Femur (tissue), 1 donor: ENCODE measurements around the gene RBM4.

Experiments used
- DNase-seq: peaks from one replicate; pipeline ENCODE4 v3.0.0-alpha.2; 2017

The RBM4 gene

DNA sequence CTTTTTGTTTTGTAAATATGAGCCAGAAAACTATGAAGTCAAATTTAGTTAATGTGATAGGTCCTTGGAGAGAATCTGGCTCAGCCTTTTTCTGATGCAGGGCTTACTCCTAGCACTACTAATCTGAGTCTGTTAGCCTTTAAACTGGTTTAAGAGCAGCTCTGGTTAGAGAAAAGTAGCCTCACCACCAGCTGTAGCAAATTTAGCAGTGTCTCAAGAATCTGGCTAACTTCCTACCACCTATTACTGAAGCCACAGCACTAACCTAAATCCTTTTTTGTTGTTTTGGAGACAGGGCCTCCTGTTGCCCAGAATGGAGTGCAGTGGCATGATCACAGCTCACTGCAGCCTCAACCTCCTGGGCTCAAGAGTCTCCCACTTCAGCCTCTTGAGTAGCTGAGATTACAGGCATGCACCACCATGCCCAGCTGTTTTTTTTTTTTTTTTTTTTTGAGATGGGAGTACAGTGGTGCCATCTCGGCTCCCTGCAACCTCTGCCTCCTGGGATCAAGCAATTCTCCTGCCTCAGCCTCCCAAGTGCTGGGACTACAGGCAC is 25.3 kb downstream of the RBM4 start:
- no peak for DNase-seq

DNA sequence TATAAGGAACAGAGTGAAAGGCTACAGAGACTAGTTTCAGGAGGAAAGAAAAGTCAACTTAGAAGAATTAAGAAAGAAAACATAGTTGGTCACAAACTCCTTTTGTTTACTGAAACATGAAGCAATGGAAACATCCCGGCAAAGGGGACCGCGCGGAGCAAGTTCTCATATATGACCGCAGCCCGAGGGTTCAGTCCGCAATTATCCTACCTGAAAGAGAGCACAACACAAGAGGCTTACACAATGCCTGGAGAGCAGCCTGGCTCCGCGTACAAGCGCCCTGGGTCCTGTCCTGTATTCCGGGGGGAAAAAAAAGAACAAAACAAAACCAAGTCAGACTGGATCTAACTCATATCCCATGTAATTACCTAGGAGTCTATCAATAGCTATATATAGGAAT is 26.9 kb downstream of the RBM4 start:
- no peak for DNase-seq

DNA sequence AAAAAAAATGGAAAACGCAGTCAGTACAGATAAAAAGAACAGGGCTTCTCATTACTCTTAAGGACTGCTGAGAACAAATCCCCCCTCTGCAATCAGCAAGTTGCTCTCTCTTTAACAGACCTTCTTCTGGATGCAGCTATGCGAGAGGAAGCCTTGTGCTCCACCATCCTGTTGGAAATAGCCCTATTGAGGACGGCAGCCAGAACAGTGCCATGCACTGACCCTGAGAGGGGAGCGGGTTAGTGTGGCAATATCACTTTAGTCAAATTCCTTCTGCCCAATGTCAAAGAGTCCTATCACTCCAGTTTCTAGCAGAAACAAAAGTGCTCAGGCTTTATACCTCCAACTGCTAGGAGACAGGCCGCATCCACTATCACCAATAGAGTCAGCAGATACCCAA is 32.3 kb downstream of the RBM4 start:
- DNase-seq: no peak

DNA sequence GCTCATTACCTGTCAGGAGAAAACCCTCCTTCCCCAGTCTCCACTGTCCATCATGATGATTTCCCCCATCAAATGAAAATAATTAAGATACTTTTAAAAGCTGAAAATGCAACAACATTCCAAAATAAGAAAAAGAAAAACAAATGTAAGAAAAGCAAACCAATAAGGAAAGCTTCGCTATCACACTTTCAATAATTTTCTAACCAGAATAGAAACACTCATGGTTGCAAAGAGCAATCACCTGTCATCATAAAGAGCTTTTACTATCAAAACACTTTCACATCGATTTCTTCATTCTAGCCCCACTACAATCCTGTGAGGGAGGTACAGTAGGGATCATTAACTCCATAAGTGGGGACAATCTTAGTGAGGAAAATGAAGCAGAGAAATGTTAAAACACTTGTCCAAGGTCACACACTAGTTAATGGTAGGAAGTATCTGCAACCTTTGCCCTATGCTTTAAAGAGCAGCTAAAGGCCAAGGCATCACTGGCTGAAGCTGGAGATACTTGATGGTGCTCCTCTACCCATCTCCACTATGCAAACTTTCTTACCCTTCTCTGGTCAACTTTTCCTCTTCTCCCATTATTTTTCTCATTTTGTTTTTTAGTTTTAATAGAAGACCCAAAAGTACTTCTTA is 36.6 kb downstream of the RBM4 start:
- no peak for DNase-seq

DNA sequence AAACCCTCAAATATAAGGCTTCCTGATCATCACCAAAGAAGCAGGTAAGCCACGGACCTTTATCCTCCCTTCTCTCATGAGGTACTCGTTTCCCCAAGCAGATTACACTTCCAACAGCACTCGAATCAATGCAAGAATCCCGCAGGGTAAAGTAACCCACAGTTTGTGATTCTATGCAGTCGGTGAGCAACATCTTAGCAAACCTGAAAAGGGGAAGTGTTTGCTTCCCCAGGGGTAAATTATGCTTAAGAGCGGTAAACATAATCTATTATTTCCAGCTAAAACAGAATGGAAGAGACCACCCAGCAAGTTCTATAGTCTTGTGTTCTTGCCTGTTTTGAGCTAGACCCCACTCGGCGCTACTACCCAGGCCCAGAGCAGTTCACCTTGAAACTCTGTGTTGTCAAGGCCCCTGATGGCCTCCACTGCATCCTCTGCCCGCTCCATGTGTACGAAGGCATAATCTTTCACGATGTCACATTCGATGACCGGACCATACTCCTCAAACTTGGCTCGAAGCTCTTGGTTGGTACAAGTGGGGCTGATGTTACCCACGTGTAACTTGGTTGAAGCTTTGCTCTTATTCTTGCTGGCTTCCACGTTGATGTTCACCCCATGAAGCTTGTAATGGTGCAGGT is 37.9 kb downstream of the RBM4 start:
- no peak for DNase-seq

DNA sequence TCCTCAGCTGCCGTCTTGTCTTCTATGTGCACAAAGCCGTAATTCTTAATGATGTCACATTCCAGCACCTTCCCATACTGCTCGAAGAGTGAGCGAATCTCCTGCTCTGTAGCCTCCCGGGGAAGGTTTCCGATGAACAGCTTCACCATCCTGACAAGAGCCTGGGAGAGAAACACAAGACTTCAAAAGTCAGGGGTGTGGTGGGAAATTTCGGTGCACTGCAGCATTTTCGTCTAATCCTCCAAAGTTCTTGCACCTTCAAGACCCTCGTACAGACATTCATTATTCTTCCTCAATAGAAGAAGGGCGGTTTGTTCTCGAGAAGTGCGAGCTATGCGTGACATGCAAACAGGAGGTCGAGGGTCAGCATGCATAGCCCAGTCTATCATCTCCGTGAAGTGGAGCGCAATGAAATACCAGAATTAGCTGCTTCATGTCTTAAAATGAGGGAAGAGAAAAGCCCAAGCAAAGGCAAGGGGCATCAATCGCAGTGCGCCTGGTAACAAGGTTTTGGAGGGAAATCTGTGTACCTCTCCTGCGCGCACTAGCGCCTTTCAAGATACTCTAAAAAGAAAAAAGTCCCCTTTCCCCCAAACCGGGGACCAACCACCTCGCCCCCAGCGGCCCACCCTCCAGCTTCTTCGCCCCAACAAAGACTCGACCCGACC is 38.6 kb downstream of the RBM4 start:
- DNase-seq: no peak

DNA sequence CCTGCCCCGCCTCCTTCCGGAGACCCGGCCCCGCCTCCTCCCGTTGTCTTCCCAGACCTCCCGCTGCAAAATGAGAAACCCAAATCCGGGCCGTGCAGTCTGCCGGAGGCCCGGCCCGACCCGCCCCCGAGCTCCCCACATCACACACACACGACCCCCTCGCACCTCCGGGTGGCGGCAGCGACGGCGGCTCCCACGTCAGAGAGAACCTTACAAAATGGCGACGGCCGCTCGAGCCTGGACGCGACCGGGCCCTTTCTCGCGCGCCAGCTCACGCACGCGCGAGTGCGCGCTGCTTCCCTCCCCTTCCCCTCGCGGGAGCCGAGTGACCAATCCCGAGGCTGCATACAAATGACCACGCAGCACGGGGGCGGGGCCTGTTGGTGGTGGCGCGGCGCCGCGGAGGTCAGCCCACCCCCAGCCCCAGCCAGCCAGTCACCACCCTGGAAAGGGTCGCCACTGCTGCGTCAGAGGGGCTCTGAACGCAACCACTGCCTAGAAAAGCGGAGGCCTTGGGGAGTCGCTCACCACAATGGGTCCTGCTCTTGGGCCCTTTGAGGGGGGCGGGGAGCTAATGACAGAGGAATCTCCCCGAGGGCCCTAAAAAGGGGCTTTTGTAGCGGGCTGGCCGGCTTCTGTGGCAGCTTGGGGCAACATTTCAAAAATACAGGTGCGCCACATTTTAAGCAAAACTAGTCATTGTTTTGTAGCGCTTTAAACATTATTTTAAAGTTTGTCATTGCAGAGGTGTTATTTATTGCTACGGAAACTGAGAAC is 39.3 kb downstream of the RBM4 start, which contains the start of gene RBM4B:
Gene RBM4B (minus strand): TSS at position 289 of the 777 bp plus-strand sequence. CDS start 808 bp downstream, outside the sequence.
- peak; percentile 98 for DNase-seq

DNA sequence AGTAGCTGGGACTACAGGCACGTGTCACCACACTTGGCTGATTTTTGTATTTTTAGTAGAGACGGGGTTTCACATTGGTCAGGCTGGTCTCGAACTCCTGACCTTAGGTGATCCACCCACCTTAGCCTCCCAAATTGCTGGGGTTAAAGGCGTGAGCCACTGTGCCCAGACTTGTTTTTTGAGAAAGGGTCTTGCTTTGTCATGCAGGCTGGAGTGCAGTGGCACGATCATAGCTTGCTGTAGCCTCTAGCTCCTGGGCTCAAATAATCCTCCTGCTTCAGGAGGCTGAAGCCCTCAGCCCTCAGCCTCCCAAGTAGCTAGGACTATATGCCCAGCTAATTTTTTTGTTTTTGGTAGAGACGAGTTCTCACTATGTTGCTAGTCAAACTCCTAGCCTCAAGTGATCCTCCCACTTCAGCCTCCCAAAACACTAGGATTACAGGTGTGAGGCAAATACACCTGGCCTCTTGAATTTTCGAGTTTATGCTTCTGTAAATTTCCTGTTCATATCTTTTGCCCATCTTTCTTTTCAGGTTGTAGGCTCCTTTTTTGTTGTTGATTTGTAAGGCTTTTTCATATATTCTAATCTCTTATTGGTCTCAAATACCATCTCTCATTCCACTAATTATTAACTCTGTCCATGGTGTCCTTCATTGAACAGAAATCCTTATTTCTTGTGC is 42.6 kb downstream of the RBM4 start:
- DNase-seq: no peak

DNA sequence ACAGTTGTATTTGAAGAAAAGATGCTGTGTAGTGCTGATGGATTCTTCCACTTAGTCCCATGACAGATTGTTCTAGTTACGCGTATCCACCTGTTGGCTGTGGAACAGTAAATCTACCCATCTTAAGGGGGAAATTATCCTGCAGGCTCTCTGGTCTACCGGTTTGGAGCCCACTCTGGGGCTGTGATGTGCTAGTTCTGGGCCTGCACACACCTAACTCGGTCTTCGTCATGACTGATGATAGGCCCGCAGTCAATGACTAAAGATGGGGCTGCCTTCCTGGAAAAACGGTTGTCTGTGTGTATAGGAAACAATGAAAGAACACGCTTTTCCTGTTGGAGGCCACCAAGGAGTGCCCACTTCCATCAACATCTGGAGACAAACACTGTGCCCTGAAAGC is 45.4 kb downstream of the RBM4 start:
- no peak for DNase-seq

DNA sequence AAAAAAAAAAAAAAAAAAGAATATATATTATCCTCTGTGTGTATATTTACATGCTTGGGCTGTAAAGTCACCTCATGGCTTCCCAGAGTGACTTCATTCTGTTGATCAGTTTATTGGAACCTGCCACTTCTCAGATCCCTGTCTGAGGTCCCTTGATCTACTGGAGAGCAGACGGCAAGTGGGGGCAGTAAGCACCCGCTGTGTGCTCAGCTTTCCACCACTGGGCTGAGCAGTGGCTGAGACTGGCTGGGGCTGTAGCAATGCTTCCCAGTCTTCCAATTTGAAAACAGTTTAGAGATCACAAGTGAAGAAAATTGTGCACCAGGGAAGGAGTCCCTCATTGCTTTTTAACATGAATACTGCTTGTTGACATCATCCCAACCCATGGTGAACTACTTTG is 46.1 kb downstream of the RBM4 start:
- DNase-seq: no peak

DNA sequence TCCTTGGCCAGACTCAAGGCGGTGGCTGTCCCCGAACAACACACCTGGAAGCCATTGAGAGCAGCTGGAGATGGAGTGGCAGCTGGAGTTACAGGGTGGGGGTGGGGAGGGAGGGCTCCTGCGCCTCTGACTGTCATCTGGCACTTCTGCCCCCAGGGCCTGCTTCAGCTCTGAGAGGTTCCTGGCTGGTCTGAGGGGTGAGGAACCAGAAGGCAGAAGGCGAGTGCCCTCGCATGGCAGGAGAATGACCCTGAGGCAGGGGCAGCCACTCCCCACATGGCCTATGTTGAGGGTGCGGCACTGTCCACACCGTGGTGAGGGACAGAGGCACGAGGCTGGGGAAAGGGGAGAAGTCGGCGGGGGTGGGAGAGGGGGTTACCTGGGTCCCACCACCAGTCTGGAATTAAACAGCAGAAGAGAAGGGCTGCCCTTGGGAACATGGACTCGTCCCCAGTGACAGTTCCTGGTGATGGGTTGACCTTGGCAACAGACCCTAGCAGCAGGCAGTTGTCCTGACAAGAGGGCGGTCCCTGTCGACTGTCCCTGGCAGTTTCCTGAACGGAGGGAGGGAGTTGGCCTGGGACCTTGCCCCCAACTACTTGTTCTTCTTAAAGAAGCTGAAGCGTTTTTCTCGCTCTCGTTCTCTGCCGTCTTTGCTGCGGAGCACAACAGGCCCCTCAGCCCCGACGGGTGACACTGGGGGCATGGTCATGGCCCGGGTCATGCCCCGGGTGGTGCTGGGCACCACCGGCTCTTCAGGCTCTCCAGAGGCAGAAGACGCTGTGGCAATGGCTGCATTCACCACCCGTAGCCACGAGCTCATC is 47.0 kb downstream of the RBM4 start:
- no peak for DNase-seq

DNA sequence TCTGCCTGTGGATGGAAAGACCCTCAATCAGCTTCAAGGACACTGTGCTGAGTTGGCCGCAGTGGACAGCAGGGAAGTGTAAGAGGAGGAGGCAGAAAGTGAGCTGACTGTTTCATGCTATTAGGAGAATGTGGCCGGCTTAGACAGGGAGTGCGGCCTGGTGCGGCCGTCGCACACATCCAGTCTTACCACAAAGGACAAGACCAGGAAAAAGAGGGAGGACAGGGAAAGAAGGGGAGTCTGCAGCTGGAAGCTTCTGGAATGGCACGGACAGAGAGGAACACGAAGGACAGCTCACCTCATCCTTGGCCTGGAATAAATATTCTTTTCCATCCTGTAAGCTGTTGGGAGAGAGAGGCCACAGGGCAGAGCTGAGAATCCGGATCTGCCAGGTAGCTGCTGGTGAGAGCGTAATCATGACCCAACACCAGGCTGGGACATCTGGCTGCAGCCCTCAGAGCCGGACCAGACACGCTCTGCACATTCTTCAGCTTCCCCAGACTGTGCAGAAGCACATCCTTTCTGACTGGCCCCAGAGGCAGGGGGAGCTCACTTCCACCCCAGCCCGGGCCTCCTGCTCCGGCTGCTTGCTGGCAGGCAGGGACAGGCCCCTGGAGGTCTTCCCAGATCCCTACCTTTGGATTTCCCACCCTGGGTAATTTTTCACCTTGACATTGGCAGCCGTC is 47.7 kb downstream of the RBM4 start:
- DNase-seq: no peak

DNA sequence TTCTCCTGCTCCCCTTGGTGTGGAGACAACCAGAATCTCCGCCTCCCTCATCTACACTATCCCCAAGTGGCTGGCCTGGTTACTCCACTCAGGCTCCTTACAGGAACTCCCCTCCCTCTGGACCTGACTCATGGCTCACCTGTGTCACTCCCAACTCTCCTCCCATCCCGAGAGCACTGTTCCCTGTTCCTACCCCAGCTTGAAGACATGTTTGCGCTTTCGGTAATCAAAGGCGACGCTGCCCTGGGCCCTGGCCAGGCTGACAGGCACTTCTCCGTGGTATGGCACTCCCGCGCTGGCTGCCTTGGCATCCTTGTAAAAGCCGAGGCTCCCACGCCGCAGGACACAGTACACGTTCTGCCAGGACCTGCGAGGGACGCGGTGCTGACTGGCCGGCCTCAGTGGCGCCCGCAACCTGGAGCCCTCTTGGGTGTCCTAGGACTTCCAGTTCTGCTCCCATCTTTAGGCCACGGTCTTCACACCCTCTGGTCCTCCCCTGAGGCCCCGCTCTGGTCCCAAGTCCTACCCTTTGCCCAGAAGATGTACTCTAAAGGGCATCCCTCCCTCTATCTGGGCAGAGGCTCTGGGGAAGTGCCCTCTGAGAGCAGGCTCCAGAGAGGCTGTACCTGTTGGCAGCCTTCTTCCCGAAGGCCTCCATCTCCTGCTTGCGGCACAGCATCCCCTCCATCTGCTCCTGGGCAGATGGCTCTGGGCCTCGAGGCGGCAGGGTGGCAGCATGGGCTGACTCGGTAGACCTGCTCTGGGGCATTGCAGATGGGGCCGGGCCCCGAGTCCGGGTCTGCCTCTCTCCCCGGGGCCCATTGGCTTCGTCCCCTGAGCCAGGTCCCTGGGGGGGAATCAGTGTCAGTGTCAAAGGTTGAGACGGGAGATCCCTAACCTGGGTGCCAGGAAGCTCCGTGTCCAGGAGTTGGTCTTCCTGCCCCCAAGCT is 48.6 kb downstream of the RBM4 start:
- DNase-seq: no peak

DNA sequence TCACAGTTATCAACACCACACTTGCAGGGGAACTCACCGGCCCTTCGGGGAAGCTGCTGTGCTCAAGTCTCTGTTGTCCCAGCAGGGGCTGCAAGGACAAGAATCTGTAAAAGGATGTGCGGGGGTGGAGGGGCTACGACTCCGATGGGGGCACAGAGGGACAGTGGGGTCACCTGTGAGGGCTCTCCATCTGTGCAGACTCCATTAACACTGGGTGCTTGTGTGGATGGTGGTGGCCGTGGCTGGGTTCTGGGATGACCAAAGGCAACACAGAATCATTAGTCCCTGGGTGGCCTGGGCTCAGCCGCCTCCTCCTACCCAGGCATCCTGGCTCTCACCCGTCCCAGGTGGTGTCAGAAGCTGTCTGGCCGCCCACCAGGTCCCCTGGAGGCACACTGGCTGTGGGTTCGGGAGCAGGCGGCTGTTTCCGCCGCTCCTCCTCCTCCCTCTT is 49.4 kb downstream of the RBM4 start:
- DNase-seq: no peak

DNA sequence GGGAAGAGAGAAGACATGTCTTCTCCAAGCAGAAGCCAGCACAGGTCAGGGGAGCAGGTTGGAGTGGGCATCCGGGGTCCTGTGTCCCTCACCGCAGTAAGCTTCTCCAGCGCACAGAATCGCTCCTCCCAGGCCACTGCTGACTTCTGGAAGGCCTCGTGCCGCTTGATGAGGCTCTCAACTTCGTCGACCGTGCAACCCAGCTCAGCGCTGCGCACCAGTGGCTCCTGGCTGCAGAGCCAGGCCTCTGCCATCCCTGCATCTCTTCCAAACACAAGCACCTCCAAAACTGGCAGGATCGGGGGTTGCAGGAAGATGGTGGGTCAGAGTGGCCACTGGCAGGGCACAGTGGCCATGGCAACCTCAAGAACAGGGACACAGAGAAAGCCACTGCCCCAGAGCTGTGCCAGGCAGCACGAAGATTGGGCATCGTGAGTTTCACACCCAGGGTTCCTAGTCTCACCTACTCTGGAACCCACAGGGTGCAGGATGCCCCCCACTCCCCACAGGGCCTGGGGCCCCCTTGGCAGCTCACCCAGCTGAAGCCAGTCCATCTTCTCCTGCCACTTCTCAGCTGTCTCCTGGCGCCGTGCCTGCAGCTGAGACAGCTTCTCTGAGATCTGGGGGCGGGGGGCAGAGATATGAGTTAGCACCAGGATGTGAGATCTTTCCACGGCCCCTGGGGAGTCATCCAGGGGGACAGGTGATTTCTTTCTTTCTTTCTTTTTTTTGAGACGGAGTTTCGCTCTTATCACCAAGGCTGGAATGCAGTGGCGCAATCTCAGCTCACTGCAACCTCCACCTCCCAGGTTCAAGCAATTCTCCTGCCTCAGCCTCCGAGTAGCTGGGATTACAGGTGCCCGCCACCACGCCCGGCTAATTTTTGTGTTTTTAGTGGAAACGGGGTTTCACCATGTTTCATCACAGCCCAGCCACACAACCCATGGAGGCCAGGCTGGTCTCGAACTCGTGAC is 50.3 kb downstream of the RBM4 start:
- DNase-seq: no peak

DNA sequence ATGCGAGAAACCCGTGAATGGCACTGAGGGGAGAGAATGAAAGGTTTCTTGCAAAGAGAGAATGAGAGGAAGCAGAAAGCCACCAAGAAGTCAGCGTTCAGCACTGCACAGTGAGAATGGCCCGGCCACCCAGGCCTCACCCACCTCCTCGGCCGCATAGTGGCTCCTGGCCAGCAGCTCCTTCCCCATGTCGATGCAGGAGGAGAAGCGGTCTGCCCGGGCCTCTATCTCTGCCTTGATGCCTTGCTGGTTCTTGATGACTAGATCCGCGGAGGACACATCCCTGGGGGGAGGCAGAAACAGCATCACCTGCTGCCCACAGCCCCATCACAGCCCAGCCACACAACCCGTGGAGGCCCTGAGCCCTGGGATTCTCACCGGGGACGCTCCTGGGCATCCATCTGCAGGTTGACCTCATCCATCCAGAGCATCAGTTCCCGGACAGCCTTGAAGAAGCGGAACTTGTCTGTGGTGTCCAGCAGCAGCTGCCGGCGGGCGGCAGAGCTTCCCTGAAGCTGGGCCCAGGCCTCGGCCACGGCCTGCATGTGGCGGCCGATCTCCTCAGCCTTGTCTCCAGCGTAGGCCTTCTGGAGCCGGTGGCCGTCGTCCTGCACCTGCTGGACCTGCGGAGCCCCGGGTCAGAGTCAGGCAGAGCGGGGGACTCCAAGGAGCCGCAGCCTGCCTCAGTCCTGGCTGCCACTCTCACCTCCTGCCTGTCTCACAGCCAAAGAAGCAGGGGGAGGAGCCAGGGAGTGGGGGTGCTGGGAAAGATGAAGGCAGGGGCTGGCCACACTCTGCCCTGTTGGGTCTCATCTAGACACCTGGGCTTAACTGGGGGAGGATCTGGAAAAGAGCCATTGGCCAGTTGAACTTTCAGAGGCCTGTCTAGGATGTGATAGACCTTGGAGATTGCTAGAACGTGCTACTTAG is 51.4 kb downstream of the RBM4 start:
- no peak for DNase-seq

DNA sequence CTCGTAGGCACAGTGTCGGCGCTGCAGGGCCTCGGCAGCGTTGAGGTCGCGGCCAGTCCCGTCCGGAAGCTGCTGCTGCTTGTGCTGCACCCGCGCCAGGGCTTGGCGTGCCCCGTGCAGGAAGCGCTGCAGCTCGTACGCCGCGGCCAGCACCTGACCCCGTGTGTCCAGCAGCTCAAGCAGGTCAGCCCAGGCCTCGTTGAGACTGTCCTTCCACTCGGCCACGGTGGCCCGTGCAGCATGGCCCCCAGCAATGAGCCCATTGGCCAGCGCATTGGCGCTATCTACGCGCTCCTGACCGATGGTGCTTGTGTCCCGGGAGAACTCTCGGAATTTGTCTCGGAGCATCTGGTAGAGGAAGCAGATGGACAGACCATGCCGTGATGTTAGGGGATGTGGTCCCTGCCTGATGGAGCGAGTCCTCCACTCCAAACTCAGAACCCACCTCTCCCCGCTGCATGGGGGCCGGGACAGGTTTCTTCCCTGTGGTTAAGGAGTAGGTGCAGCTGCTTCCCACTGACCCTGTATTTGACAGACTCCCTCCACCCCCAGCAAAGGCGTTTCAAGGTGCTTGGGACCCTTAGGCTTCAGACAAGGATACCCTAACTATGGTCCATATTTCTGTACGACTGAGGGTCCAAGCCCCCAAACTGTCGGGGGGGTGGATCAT is 52.9 kb downstream of the RBM4 start:
- DNase-seq: no peak
